Superior temporal gyrus (tissue), 1 donor: ENCODE measurements around the gene AUTS2.

ENCODE experiments used
- DNase-seq: peaks from one replicate; pipeline ENCODE4 v3.0.0-alpha.2; 2016; ENCODE audit errors: extremely low spot score

AUTS2 gene

DNA sequence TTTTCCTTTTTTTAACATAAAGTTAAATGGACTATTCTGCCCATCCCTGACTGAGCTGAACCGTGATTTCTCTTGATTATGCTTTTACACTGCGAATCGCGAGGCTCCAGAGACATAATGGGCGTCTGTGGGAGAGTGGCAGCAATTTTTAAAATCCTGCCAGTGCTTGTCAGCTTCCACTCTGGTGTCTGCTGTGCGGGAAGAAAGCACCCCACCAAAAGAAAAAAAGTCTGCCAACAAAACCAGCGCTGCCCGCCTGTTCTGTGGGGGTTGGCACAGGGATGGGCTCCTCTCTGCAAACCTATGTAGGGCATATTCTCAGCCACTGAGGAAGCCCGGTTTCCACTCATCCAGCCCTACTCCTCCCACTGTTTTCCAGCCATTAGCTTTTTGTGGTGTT is 941.3 kb downstream of the AUTS2 start:
- peak; percentile 37 for DNase-seq

- DNase-seq = no peak
These were observed 942.4 kb downstream of the AUTS2 start for GRCh38 chr7:70540641-70541040.

GRCh38 chr7:70542750-70543376 is 944.6 kb downstream of the AUTS2 start:
- no peak for DNase-seq

DNA sequence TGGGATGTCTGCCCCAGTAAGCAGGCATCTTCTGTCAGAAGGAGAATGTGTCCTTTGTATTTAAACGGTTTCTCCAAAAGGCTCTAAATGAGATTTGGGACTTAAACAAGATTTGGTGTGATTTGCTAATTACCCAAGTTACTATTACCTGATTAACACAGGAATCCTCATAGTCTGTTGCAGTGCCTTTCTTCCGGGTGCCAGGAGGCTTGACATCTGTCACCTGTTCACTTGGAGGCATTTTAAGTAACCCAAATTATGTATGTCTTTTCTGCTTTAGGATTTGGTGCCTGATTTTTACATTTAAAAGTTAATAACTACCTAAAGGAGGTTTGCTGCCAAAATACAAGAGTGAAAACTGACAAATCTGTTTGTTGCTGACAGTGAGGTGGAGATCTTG is 945.7 kb downstream of the AUTS2 start:
- no peak for DNase-seq

DNA sequence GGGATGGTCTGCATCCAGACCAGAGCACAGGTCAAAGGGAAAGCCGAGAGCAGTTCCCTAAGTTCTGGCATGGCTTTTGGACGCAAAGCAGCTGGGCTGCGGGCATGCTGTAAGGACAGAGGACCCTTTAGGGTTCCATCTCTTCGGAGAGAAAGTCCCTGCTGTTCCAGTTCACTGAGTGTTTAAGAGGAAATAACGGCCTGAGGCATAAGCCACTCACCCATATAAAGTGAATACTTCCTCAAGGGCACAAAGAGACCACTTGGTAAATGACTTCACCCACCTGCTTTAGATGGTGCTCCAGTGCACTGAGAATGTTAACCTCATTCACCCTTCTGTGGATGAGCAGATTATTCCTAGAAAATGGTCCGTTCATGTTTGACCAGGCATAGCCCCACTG is 946.9 kb downstream of the AUTS2 start:
- no peak for DNase-seq

DNA sequence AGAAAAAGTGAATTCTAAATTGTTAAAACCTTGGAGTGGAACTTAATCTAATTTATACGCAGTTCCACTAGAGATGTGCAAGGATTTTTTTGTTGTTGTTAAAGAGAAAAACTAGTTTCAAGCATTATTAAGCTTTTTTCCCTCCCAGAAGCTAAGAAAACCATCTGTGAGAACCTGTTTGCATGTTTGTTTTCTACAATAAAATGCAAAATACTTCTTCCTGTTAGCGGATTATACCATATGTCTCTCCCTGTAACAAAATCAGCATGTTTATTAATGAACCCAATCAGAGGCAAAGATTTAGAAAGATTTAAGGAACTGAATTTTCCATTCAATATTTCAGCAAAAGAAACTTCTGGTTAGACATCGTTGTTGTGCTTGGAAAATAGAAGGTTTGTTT is 953.9 kb downstream of the AUTS2 start:
- DNase-seq = no peak

- no peak for DNase-seq
These were observed 955.1 kb downstream of the AUTS2 start for GRCh38 chr7:70553364-70553763.

DNA sequence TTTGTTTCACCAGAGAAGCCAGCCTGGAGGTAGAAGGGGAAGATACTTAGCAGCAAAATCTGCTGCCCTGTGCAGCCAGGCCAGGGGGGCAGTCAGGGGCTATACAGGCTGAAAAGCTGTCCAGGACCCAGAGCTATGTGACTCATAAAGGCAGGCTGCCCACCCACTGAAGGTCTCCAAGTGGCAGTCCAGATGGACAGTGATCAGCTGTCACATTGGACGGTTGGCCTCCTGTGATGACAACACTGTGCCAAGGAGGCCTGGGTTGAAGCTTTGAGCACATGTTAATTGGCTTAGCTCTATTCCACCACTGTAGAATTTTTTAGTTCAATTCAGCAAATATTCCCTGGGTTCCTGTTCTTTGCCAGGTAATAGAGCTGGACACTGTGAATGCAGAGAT is 956.4 kb downstream of the AUTS2 start:
- no peak for DNase-seq

DNA sequence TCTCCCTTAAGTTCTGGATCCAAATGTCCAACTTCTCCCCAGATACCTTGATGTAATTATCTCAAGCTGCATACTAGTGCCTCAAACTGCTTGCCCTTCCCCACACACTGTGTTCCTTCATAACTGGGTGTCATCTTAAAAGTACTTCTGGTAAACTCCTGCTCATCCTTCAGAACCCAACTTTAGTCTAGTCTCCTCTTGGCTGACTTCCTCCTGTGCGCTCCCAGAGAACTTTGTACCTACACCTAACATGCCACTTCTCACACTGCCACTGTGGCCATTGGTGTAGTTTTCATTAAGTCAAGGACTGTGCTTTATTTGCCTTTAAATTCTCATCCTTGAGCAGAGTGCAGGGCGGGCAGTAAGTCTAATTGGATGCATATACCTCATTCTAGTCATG is 958.5 kb downstream of the AUTS2 start:
- no peak for DNase-seq

GRCh38 chr7:70557338-70557737 is 959.1 kb downstream of the AUTS2 start:
- DNase-seq = no peak

DNA sequence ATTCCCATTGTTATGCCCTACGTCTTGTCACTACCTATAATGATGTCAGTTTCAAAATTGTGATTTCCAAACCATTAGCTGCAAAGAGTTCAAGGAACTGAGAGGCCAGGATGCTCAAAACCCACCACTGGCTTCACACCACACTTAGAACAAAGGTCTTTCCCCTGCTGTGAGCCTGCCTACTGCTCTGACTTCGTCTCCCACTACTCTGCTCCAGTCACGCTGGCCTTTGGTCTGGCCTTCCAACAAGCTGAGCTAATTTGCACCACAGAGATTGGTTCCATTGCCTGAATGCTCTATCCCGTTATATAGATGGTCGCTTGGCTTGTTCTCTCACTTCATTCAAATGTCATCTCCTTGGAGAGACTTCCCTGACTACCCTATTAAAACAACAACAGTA is 961.5 kb downstream of the AUTS2 start:
- no peak for DNase-seq

- no peak for DNase-seq
These were observed 965.7 kb downstream of the AUTS2 start for GRCh38 chr7:70563960-70564359.

DNA sequence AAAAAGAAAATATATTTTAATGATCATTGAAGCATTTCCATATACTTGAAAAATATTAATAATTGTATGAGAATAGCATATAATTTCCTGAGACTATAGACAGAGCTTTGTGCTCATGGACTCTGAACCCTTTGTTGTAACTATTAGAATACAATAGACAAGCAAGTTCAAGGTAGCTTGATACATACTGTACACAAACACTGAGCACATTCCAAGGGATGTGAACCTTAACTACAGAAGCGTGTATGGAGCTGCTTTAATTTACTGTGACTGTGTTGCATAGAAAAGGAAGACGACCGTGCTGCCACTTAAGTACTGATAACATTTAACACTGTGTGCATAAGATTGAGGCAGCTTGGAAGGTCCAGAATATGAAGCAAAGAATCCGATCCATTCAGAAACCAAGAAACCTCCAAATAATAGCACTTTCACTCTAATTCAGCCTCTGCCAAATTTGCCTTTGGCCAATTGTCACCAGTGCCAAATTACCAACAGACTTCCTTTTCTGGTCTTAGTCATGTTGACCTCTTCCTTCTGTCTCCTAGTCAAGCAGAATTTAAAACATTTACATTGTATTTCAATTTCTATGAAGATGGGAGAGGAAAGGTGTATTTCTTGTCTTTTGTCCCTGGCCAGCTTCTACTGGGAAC is 967.6 kb downstream of the AUTS2 start:
- DNase-seq = no peak

DNA sequence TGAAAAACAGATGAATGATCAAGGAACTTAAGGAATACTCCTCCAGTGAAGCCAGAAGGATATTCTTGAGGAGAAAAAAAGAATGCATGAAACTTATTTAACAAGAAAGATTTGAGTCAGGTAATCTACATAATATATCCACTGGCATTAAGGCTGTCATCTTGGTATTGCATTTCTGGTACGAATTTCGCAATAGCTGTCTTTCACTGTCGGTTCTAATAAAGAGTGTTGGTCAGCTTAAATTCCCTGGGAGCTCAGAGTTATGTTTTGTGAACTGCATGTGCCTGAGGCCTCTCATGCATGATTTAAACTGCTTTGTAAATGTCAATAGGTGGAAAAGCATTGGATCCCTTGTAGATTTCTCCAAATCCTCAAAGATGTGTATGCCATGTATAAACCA is 968.4 kb downstream of the AUTS2 start:
- no peak for DNase-seq

- DNase-seq = no peak
These were observed 970.5 kb downstream of the AUTS2 start for GRCh38 chr7:70568674-70569334.

DNA sequence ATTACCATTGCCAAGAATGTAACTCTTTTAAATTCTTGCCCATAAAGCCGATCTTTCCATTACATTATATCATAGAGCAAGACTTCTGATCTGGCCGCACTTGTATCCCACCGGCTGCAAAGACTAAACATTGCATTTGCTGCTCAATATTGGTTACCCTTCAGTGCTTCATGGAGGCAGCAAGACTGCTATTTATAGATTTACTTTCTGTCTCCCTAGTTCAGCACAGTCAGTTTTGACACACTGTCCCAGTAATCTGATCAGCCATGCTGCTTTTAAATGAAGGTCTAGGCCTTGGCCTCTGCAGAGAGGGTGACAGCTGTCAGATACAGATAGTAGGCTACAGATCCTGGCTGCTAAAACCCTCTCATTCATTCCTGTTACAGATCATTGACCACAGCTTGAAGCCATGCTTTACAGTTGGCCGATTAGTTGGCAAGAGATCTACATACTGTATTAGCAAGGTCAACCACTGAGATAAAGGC is 971.1 kb downstream of the AUTS2 start:
- no peak for DNase-seq

- no peak for DNase-seq
These were observed 971.8 kb downstream of the AUTS2 start for GRCh38 chr7:70570029-70570428.

- no peak for DNase-seq
These were observed 972.7 kb downstream of the AUTS2 start for GRCh38 chr7:70570961-70571360.

DNA sequence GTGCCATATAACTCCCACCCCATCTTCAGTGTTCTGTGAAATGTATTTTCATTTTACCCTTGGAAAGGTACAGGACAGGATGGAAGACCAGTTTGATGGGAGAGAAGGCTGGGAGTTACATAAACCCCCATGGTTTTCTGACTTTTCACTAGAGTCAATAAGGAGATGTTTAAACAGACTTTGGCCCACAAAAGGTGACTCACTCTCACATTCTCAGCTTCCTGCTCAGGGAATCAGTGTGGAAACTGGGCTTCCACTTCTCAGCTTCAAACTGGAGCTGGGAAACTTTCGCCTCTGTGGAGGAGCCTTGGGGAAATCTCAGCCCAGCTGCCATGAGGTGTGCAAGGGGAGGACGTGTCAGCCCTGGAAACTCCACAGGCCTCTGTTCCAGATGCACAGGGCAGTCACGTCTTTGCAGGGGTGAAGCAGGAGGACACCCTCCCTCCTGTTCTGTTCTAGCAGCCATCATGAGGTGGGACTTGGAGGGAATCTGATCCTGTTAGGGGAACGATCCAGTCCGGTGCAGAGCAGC is 973.2 kb downstream of the AUTS2 start:
- DNase-seq = no peak

DNA sequence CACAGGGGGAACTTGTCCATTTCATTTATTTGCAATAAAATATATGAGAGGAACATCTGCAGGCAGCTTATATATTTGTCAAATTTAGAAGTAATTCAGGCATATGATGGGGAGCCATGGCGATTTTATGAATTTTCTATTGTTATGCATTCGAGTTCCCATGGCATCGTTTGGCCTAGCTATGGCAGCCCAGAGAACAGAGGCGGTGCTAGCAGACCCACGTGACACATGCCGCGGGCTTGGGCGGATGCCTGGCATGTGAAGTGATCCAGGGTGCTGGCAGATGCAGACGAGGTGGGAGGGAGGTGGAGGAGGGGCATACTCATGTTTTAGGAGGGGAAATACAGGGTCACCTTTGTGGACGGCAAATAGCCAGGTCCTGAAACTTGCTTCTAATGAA is 973.7 kb downstream of the AUTS2 start:
- no peak for DNase-seq

DNA sequence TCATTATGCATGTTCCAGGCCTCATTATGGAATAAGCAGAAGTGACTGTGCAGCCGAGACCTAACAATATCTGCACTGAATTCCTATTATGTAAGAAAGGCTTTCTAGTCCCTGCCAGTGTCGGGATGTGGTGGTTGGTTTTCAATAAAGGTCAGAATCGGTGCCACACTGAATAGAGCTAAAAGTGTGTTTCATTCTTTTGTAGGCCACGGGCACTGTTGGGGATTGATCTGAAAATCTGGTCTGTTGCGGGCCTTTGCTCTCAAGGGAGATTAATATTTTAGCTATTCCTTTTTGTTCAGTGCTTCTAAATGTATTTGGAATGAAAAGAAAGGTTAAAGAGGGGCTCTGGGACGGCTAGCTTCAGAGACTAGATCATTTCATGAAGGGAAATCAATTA is 974.3 kb downstream of the AUTS2 start:
- no peak for DNase-seq

GRCh38 chr7:70573071-70573661 is 974.9 kb downstream of the AUTS2 start:
- DNase-seq = no peak

DNA sequence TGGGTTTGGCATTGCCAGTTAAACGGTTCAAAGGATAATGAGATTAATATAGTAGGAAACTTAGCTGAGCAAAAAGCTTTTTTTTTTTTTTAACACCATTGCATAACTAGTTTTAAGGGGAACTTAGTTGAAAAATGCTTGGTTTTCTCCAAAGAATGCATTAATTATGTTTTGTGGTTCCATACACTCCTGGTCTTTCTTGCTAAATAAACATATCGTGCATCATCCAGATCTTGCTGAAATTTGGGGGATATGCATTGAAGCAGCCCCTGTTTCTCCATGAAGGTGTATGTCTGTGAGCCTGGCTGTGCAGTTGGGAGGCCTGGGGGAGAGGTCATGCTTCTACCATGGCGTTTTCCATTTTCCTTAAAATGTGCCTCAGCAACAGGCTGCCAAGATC is 975.4 kb downstream of the AUTS2 start:
- no peak for DNase-seq
